MM.1S (cell line): ENCODE results near the gene INSYN1.

Source experiments
- DNase-seq: peaks from one replicate; pipeline ENCODE4 v3.0.0-alpha.2; 2015
- H2AFZ ChIP-seq: fragments of 300-600 bp; sonication (generic); 2 replicates; pipeline ENCODE4 v1.6.0; 2016; ENCODE audit warnings: antibody characterized with exemption, low read length
- H3F3A ChIP-seq: fragments of 300-600 bp; sonication (generic); 2 replicates; pipeline ENCODE4 v1.6.1; 2016; ENCODE audit warnings: mild to moderate bottlenecking, antibody characterized with exemption, low read length, moderate library complexity, mixed read lengths; ENCODE audit not compliant: insufficient read depth
- H3K27ac ChIP-seq: fragments of 300-600 bp; sonication (generic); 2 replicates; pipeline ENCODE4 v1.5.1; 2016; ENCODE audit warnings: mild to moderate bottlenecking, low read length
- H3K27me3 ChIP-seq: fragments of 300-600 bp; sonication (generic); replicated peaks from 2 replicates; pipeline ENCODE4 v1.6.0; 2016; ENCODE audit warnings: low read length; ENCODE audit not compliant: insufficient read depth
- H3K36me3 ChIP-seq: fragments of 300-600 bp; sonication (generic); replicated peaks from 2 replicates; pipeline ENCODE4 v1.6.1; 2016; ENCODE audit warnings: mild to moderate bottlenecking, low read length, mixed read lengths; ENCODE audit not compliant: insufficient read depth
- H3K4me1 ChIP-seq: fragments of 300-600 bp; sonication (generic); 2 replicates; pipeline ENCODE4 v1.6.1; 2016; ENCODE audit warnings: low read length, mixed read lengths
- H3K4me2 ChIP-seq: fragments of 300-600 bp; sonication (generic); 2 replicates; pipeline ENCODE4 v1.6.0; 2016; ENCODE audit warnings: low read depth, low read length
- H3K4me3 ChIP-seq: fragments of 300-600 bp; sonication (generic); 2 replicates; pipeline ENCODE4 v1.5.1; 2016; ENCODE audit warnings: low read length, mixed read lengths
- H3K79me2 ChIP-seq: fragments of 300-600 bp; sonication (generic); 2 replicates; pipeline ENCODE4 v1.6.1; 2016; ENCODE audit warnings: mixed run types, low read length, mixed read lengths
- H3K9ac ChIP-seq: fragments of 300-600 bp; sonication (generic); 2 replicates; pipeline ENCODE4 v1.6.1; 2016; ENCODE audit warnings: low read length, mixed read lengths
- H3K9me2 ChIP-seq: fragments of 300-600 bp; sonication (generic); replicated peaks from 2 replicates; pipeline ENCODE4 v1.6.1; 2016; ENCODE audit warnings: mild to moderate bottlenecking, low read length, mixed read lengths; ENCODE audit not compliant: insufficient read depth
- H3K9me3 ChIP-seq: fragments of 300-600 bp; sonication (generic); replicated peaks from 2 replicates; pipeline ENCODE4 v1.6.1; 2016; ENCODE audit warnings: mild to moderate bottlenecking, low read length, mixed read lengths; ENCODE audit not compliant: insufficient read depth
- H4K20me1 ChIP-seq: fragments of 300-600 bp; sonication (generic); 2 replicates; pipeline ENCODE4 v1.6.1; 2016; ENCODE audit warnings: mild to moderate bottlenecking, low read length, moderate library complexity, mixed read lengths; ENCODE audit not compliant: insufficient read depth
- CTCF ChIP-seq: fragments of 300-600 bp; sonication (generic); IDR thresholded peaks from 2 replicates; pipeline ENCODE4 v1.5.1; 2016; ENCODE audit warnings: antibody characterized with exemption, low read length, mixed read lengths
- EZH2 ChIP-seq: fragments of 300-600 bp; sonication (generic); optimal IDR thresholded peaks from 2 replicates; pipeline ENCODE3; 2017; ENCODE audit warnings: low read depth, mild to moderate bottlenecking, antibody characterized with exemption, low read length, mixed read lengths
- EZH2phosphoT487 ChIP-seq: fragments of 300-600 bp; sonication (generic); IDR thresholded peaks from 2 replicates; pipeline ENCODE4 v1.6.1; 2018; ENCODE audit warnings: antibody characterized with exemption, low read length

The INSYN1 gene

DNA sequence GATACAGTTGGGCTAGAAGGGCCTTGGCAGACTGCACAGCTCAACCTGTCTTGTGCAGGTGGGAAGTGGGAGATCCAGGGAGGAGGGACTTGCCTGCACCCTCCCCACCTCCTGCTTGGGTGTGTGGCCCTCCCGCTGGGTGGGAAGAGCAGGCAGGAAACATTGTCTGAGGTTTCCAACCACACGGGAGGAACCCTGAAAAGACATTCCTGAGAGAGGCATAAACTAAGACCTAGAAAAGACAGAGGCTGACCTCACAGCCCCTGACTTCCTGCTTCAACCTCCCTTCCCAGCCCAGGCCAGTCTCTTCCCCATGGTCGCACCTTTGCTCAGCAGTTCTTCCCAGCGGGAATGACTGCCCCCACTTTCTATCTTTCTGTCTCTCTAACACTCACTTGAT, 46.3 kb upstream of the INSYN1 start:
- no peak overlapping the region for H3K4me2 ChIP-seq

DNA sequence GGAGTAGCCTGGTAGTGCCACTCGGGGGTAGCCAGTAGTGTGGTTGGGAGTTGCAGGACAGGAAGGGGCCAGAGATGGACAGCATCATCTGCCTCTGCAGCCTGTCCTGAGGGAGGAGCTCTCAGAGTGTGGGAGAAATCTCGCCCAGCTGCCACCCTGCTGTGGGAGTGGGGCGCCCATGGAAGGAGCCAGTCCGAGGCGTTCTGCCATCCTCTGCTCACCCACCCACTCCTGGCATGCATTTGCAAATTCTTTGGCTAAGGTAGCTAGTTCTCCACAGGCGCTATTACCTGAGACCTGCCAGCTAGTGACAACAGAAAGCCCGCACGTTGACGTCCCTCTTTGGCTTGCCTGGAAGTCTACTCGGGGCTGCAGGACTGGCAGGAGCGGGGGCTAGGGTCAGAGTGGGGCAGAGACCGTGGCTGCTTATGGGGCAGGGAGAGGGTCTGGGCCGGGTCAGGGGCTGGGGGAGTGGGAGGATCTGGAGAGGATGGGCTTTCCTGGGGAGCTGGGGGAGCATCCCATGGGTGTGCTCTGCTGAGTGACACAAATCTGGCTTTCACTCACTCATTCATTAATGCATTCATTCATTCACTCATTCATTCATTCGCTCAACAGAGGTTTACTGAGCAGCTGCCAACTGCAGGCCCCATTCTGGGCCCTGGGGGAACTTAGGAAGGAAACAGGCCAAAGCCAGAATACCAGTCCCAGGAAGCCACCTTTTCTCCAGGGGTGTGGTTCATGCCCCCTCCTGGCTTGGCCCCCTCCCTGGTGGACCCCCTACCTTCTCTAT, 44.4 kb upstream of the INSYN1 start:
- Histone ChIP-seq H3K9ac (no peak overlapping the region), H3K9me2 (no peaks in the 10 kb centered on the region), H3K36me3 (no peaks in the 10 kb centered on the region), H3K27ac (no peak overlapping the region), H3K4me1 (no peaks in the 10 kb centered on the region), H3K79me2 (no peaks in the 10 kb centered on the region), H3K4me3 (no peak overlapping the region), H3K9me3 (no peaks in the 10 kb centered on the region), H3F3A (no peaks in the 10 kb centered on the region), H3K4me2 (no peak overlapping the region), H2AFZ (no peak overlapping the region), H3K27me3 (peaks cover 17% of the 10 kb centered on the region; the same call in 1 of the 2 replicates), H4K20me1 (no peaks in the 10 kb centered on the region)
- DNase-seq, result no peak
- TF ChIP-seq CTCF (no peak), EZH2 (no peak), EZH2phosphoT487 (no peak)

More for the DNA sequence above, 46.3 kb upstream of the INSYN1 start:
- TF ChIP-seq EZH2 (no peak), CTCF (no peak), EZH2phosphoT487 (no peak)
- Histone ChIP-seq H4K20me1 (no peaks in the 10 kb centered on the region), H3K79me2 (no peaks in the 10 kb centered on the region), H2AFZ (no peak overlapping the region), H3K9me2 (no peaks in the 10 kb centered on the region), H3K27ac (no peak overlapping the region), H3F3A (no peaks in the 10 kb centered on the region), H3K36me3 (no peaks in the 10 kb centered on the region), H3K4me3 (no peak overlapping the region), H3K9me3 (no peaks in the 10 kb centered on the region), H3K27me3 (peaks cover 28% of the 10 kb centered on the region; the same call in 1 of the 2 replicates), H3K4me1 (no peaks in the 10 kb centered on the region), H3K9ac (no peak overlapping the region)
- DNase-seq, result no peak

GRCh38 chr15:73796331-73796831, 43.2 kb upstream of the INSYN1 start:
- H3K9ac ChIP-seq, result no peak overlapping the region
- no peak overlapping the region for H2AFZ ChIP-seq
- TF ChIP-seq CTCF (no peak), EZH2 (no peak), EZH2phosphoT487 (no peak)

More at GRCh38 chr15:73796331-73796831, 43.2 kb upstream of the INSYN1 start:
- no peak overlapping the region for H3K27ac ChIP-seq
- H3K27me3 ChIP-seq, result peaks cover 13% of the 10 kb centered on the region; the same call in 1 of the 2 replicates
- DNase-seq, result no peak
- no peaks in the 10 kb centered on the region for H3K79me2 ChIP-seq
- no peaks in the 10 kb centered on the region for H3F3A ChIP-seq
- H3K4me2 ChIP-seq, result no peak overlapping the region
- H3K36me3 ChIP-seq, result no peaks in the 10 kb centered on the region
- no peaks in the 10 kb centered on the region for H3K4me1 ChIP-seq
- no peaks in the 10 kb centered on the region for H3K9me3 ChIP-seq
- H4K20me1 ChIP-seq, result no peaks in the 10 kb centered on the region
- no peak overlapping the region for H3K4me3 ChIP-seq
- no peaks in the 10 kb centered on the region for H3K9me2 ChIP-seq
